ENCODE data around the gene DRC3.

Gene DRC3

GRCh38 chr17:17966399-17966798 is 6.3 kb upstream of the DRC3 start:
- DNase-seq (ENCODE audit: low read depth in 3 of 3), result no peak

- no peak for DNase-seq (ENCODE audit: low read depth in 3 of 3)
Measured at GRCh38 chr17:17970699-17971430, 1.8 kb upstream of the DRC3 start.

GRCh38 chr17:17971431-17972125 is 1.1 kb upstream of the DRC3 start:
- no peak for DNase-seq (ENCODE audit: low read depth in 3 of 3)

- DNase-seq (ENCODE audit: low read depth in 3 of 3), result no peak
Measured at GRCh38 chr17:17972952-17973254, 241 bp downstream of the DRC3 start.

GRCh38 chr17:17975436-17975835 is 2.8 kb downstream of the DRC3 start:
- DNase-seq (ENCODE audit: low read depth in 3 of 3), result no peak

- DNase-seq (ENCODE audit: low read depth in 3 of 3), result no peak
Measured at GRCh38 chr17:17976931-17977570, 4.4 kb downstream of the DRC3 start.

GRCh38 chr17:17978481-17979424 is 6.1 kb downstream of the DRC3 start:
- DNase-seq (ENCODE audit: low read depth in 3 of 3), result no peak

GRCh38 chr17:17979778-17980177 is 7.1 kb downstream of the DRC3 start:
- no peak for DNase-seq (ENCODE audit: low read depth in 3 of 3)

GRCh38 chr17:17981330-17981729 is 8.7 kb downstream of the DRC3 start:
- DNase-seq (ENCODE audit: low read depth in 3 of 3), result no peak

- no peak for DNase-seq (ENCODE audit: low read depth in 3 of 3)
Measured at GRCh38 chr17:17982801-17983200, 10.1 kb downstream of the DRC3 start.

- no peak for DNase-seq (ENCODE audit: low read depth in 3 of 3)
Measured at GRCh38 chr17:17983376-17983775, 10.7 kb downstream of the DRC3 start.

- DNase-seq (ENCODE audit: low read depth in 3 of 3), result no peak
Measured at GRCh38 chr17:17983776-17984175, 11.1 kb downstream of the DRC3 start.

- no peak for DNase-seq (ENCODE audit: low read depth in 3 of 3)
Measured at GRCh38 chr17:17985153-17985552, 12.5 kb downstream of the DRC3 start.

- DNase-seq (ENCODE audit: low read depth in 3 of 3), result no peak
Measured at GRCh38 chr17:17985555-17985954, 12.9 kb downstream of the DRC3 start.

GRCh38 chr17:17987187-17987896 is 14.7 kb downstream of the DRC3 start:
- no peak for DNase-seq (ENCODE audit: low read depth in 3 of 3)

- no peak for DNase-seq (ENCODE audit: low read depth in 3 of 3)
Measured at GRCh38 chr17:17987901-17988300, 15.2 kb downstream of the DRC3 start.

GRCh38 chr17:17988427-17988945 is 15.8 kb downstream of the DRC3 start:
- no peak for DNase-seq (ENCODE audit: low read depth in 3 of 3)

- no peak for DNase-seq (ENCODE audit: low read depth in 3 of 3)
Measured at GRCh38 chr17:17989081-17989480, 16.4 kb downstream of the DRC3 start.

GRCh38 chr17:17989618-17990017 is 17.0 kb downstream of the DRC3 start:
- no peak for DNase-seq (ENCODE audit: low read depth in 3 of 3)

GRCh38 chr17:17990282-17990681 is 17.6 kb downstream of the DRC3 start:
- DNase-seq (ENCODE audit: low read depth in 3 of 3), result no peak

- DNase-seq (ENCODE audit: low read depth in 3 of 3), result no peak
Measured at GRCh38 chr17:17993366-17993765, 20.7 kb downstream of the DRC3 start.

Data from stimulated activated CD4-positive, alpha-beta T cell treated with anti-CD3 and anti-CD28 coated beads, TNF-alpha, amount 100 ng/mL, for 48 hours (primary cell).